ENCODE data around the gene KCNMA1.

The KCNMA1 gene

GRCh38 chr10:77202857-77203256 lies 434.8 kb downstream of the KCNMA1 start:
- DNase-seq (ENCODE audit: low read depth), result no peak

GRCh38 chr10:77201135-77202106 lies 436.2 kb downstream of the KCNMA1 start:
- no peak for DNase-seq (ENCODE audit: low read depth)

- no peak for DNase-seq (ENCODE audit: low read depth)
Measured at GRCh38 chr10:77197544-77197943, 440.1 kb downstream of the KCNMA1 start.

GRCh38 chr10:77196614-77197013 lies 441.0 kb downstream of the KCNMA1 start:
- no peak for DNase-seq (ENCODE audit: low read depth)

- DNase-seq (ENCODE audit: low read depth), result no peak
Measured at GRCh38 chr10:77195101-77195500, 442.5 kb downstream of the KCNMA1 start.

GRCh38 chr10:77193001-77193400 lies 444.6 kb downstream of the KCNMA1 start:
- no peak for DNase-seq (ENCODE audit: low read depth)

GRCh38 chr10:77192402-77192801 lies 445.2 kb downstream of the KCNMA1 start:
- DNase-seq (ENCODE audit: low read depth), result no peak

- DNase-seq (ENCODE audit: low read depth), result no peak
Measured at GRCh38 chr10:77191324-77192049, 446.1 kb downstream of the KCNMA1 start.

GRCh38 chr10:77190291-77190690 lies 447.3 kb downstream of the KCNMA1 start:
- no peak for DNase-seq (ENCODE audit: low read depth)

GRCh38 chr10:77189520-77189919 lies 448.1 kb downstream of the KCNMA1 start:
- no peak for DNase-seq (ENCODE audit: low read depth)

GRCh38 chr10:77189075-77189474 lies 448.5 kb downstream of the KCNMA1 start:
- no peak for DNase-seq (ENCODE audit: low read depth)

GRCh38 chr10:77188521-77188920 lies 449.1 kb downstream of the KCNMA1 start:
- DNase-seq (ENCODE audit: low read depth), result no peak

GRCh38 chr10:77188000-77188395 lies 449.6 kb downstream of the KCNMA1 start:
- DNase-seq (ENCODE audit: low read depth), result no peak

- no peak for DNase-seq (ENCODE audit: low read depth)
Measured at GRCh38 chr10:77187376-77187999, 450.1 kb downstream of the KCNMA1 start.

- DNase-seq (ENCODE audit: low read depth), result no peak
Measured at GRCh38 chr10:77186936-77187335, 450.7 kb downstream of the KCNMA1 start.

- DNase-seq (ENCODE audit: low read depth), result no peak
Measured at GRCh38 chr10:77185696-77186095, 451.9 kb downstream of the KCNMA1 start.

- no peak for DNase-seq (ENCODE audit: low read depth)
Measured at GRCh38 chr10:77182803-77183202, 454.8 kb downstream of the KCNMA1 start.

GRCh38 chr10:77180794-77181193 lies 456.8 kb downstream of the KCNMA1 start:
- DNase-seq (ENCODE audit: low read depth), result no peak

GRCh38 chr10:77180104-77180503 lies 457.5 kb downstream of the KCNMA1 start:
- DNase-seq (ENCODE audit: low read depth), result no peak

- DNase-seq (ENCODE audit: low read depth), result no peak
Measured at GRCh38 chr10:77179015-77179695, 458.5 kb downstream of the KCNMA1 start.

- DNase-seq (ENCODE audit: low read depth), result no peak
Measured at GRCh38 chr10:77177589-77177988, 460.0 kb downstream of the KCNMA1 start.

GRCh38 chr10:77177161-77177560 lies 460.4 kb downstream of the KCNMA1 start:
- DNase-seq (ENCODE audit: low read depth), result no peak

Measured in CMK (cell line).